Uterus (tissue), 4 donors: ENCODE measurements around the gene PLPP4. TPM values are rescaled to one million over a fixed set of nuclear protein-coding genes. Genes with fewer than 3 reads are reported as not detected.

Experiments
- DNase-seq, 2 donors: peaks; one replicate each; pipeline ENCODE4 v3.0.0-alpha.2; 2019 to 2020
- H3K27ac ChIP-seq, 2 donors: fragments of 200-600 bp; sonication (generic); 1 replicate in 1 of 2; 2 replicates in 1 of 2; pipeline ENCODE4 v1.5.1; 2016 to 2018
- H3K27me3 ChIP-seq, 2 donors: fragments of 200-600 bp; sonication (generic); one replicate each; pipeline ENCODE4 v1.5.1; 2018 to 2019; ENCODE audit warnings: control low read depth in 1 of 2
- H3K36me3 ChIP-seq, 2 donors: fragments of 200-600 bp; sonication (generic); one replicate each; pipeline ENCODE4 v1.5.1; 2019; ENCODE audit warnings: control low read depth in 1 of 2
- H3K4me1 ChIP-seq, 2 donors: fragments of 200-600 bp; sonication (generic); one replicate each; pipeline ENCODE4 v1.5.1; 2018 to 2019; ENCODE audit warnings: control low read depth in 1 of 2
- H3K4me3 ChIP-seq, 2 donors: fragments of 200-600 bp; sonication (generic); 1 replicate in 1 of 2; 2 replicates in 1 of 2; pipeline ENCODE4 v1.5.1; 2018 to 2019; ENCODE audit warnings: mild to moderate bottlenecking in 1 of 2
- H3K9me3 ChIP-seq, 2 donors: fragments of 200-600 bp; sonication (generic); one replicate each; pipeline ENCODE4 v1.5.1; 2019; ENCODE audit warnings: control low read depth in 1 of 2
- POLR2A ChIP-seq, 2 donors: fragments of 450-650 bp; IDR thresholded peaks; one replicate each; pipeline ENCODE4 v1.6.1; 2016; ENCODE audit warnings: antibody characterized with exemption in 2 of 2, mild to moderate bottlenecking in 1 of 2, moderate library complexity in 1 of 2
- intact Hi-C: fragments of 100-400 bp; cut with DNase I; formaldehyde crosslinking; loops from one replicate; pipeline ENCODE4 v1.15.1; 2023; ENCODE audit warnings: low total_unique reads
- total RNA-seq, 4 donors: library from RNA; depleted of rRNA in 3 of 4; stranded (reverse); fragments of >200 nt in 3 of 4; gene quantifications; one replicate each; pipeline versions ENCODE4 v1.1.0 to v1.2.4, GENCODE V29; 2014 to 2023
- TF ChIP-seq, protein P1 (sequence below), 4 experiments: fragments of 200-600 bp in 2 of 4; fragments of 450-650 bp in 2 of 4; sonication (generic) in 2 of 4; IDR thresholded peaks; one replicate each; pipeline ENCODE4 v1.5.1; 2016 to 2019; ENCODE audit warnings: antibody characterized with exemption in 4 of 4, mild to moderate bottlenecking in 2 of 4, moderate library complexity in 1 of 4
- donor health status: DM: yes; HTN: yes; CAD: no.

Gene PLPP4
- total RNA-seq, 4 donors from 2014 or later, result 0.55 TPM; not detected in 3

DNA sequence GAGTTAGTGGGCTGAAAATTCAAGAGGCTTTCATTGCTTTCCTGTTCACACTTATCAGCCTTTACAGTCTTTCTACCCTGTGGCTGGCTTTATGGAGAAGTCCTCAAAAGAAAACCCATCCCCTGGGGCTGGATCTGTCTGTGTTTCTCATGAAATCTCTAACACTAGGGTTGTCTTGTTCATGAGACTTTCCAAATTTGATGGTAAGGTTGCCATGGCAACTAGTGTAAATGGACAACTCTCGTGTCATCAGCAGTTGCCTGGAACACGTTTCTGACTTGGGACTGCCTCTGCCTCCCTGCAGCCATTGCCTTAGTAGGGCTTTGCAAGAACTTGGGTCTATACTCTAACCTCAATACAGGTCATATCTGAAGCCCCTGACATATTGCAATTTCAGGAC lies 35.8 kb upstream of the PLPP4 start:
- TF ChIP-seq POLR2A (IDR thresholded peaks at IDR 0.05), result no peak
- TF ChIP-seq, protein P1, sequence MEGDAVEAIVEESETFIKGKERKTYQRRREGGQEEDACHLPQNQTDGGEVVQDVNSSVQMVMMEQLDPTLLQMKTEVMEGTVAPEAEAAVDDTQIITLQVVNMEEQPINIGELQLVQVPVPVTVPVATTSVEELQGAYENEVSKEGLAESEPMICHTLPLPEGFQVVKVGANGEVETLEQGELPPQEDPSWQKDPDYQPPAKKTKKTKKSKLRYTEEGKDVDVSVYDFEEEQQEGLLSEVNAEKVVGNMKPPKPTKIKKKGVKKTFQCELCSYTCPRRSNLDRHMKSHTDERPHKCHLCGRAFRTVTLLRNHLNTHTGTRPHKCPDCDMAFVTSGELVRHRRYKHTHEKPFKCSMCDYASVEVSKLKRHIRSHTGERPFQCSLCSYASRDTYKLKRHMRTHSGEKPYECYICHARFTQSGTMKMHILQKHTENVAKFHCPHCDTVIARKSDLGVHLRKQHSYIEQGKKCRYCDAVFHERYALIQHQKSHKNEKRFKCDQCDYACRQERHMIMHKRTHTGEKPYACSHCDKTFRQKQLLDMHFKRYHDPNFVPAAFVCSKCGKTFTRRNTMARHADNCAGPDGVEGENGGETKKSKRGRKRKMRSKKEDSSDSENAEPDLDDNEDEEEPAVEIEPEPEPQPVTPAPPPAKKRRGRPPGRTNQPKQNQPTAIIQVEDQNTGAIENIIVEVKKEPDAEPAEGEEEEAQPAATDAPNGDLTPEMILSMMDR (IDR thresholded peaks at IDR 0.05), result no peak
- intact Hi-C loops, result no loop called here

DNA sequence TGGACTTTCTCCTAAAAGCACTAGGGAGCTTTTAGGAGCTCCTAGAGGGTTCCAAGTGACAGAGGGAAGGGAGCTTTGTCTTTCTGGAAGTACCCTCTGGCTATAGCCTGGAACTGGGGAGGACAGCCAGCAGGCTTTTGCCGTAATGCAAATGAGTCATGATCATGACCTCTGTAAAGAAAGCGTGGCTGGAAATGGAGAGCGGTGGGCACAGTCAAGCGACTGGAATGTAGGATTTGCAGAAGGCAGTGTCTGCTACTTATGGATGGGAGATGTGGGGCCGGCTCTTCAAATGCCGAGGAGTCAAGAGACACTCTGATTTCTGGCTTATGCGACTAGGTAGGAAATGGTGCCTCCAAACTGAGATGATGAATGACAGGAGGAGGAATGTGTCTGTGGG lies 34.6 kb upstream of the PLPP4 start:
- Histone ChIP-seq H3K27me3 (no peaks in the 10 kb centered on the region), H3K27ac (no peak overlapping the region), H3K4me3 (no peak overlapping the region), H3K36me3 (no peaks in the 10 kb centered on the region), H3K9me3 (no peaks in the 10 kb centered on the region), H3K4me1 (no peaks in the 10 kb centered on the region)
- DNase-seq, result no peak
- intact Hi-C loops, result no loop called here
- no peak for TF ChIP-seq POLR2A (IDR thresholded peaks at IDR 0.05)
- TF ChIP-seq, protein P1 (IDR thresholded peaks at IDR 0.05), result no peak

More for the DNA sequence above, 35.8 kb upstream of the PLPP4 start:
- H3K36me3 ChIP-seq, result no peaks in the 10 kb centered on the region
- H3K27ac ChIP-seq, result no peak overlapping the region
- no peak for DNase-seq
- no peaks in the 10 kb centered on the region for H3K9me3 ChIP-seq
- no peaks in the 10 kb centered on the region for H3K27me3 ChIP-seq
- H3K4me1 ChIP-seq, result no peaks in the 10 kb centered on the region
- no peak overlapping the region for H3K4me3 ChIP-seq

GRCh38 chr10:120423431-120424197 lies 33.4 kb upstream of the PLPP4 start:
- intact Hi-C loops, result no loop called here
- no peak overlapping the region for H3K27ac ChIP-seq
- no peaks in the 10 kb centered on the region for H3K9me3 ChIP-seq
- TF ChIP-seq POLR2A (IDR thresholded peaks at IDR 0.05), result no peak
- TF ChIP-seq, protein P1 (IDR thresholded peaks at IDR 0.05), result peak; percentile 18 to 38 (median 26)
- H3K27me3 ChIP-seq, result no peaks in the 10 kb centered on the region
- DNase-seq, result no peak
- no peaks in the 10 kb centered on the region for H3K36me3 ChIP-seq
- no peaks in the 10 kb centered on the region for H3K4me1 ChIP-seq
- no peak overlapping the region for H3K4me3 ChIP-seq

DNA sequence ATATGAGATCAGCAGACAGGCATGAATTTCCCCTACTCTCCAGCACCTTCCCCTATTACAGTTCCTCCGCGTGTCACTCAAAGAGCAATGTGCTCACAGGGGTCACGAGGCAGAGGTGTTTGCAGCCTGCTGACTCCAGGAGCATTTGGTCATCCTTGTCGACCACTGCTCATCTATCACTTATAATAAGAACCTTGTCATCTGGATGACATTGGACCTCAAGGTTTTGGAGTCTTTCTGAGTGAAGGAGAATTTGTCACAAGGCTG lies 32.9 kb upstream of the PLPP4 start:
- Histone ChIP-seq H3K4me1 (no peaks in the 10 kb centered on the region), H3K27me3 (no peaks in the 10 kb centered on the region), H3K27ac (no peak overlapping the region), H3K36me3 (no peaks in the 10 kb centered on the region), H3K4me3 (no peak overlapping the region), H3K9me3 (no peaks in the 10 kb centered on the region)
- TF ChIP-seq POLR2A (IDR thresholded peaks at IDR 0.05), result no peak
- TF ChIP-seq, protein P1 (IDR thresholded peaks at IDR 0.05), result no peak
- DNase-seq, result no peak
- intact Hi-C loops, result no loop called here

- no peaks in the 10 kb centered on the region for H3K27me3 ChIP-seq
- TF ChIP-seq POLR2A (IDR thresholded peaks at IDR 0.05), result no peak
- TF ChIP-seq, protein P1 (IDR thresholded peaks at IDR 0.05), result no peak
- H3K4me3 ChIP-seq, result no peak overlapping the region
- H3K9me3 ChIP-seq, result no peaks in the 10 kb centered on the region
- no peaks in the 10 kb centered on the region for H3K4me1 ChIP-seq
- intact Hi-C loops, result no loop called here
- DNase-seq, result no peak
- H3K27ac ChIP-seq, result no peak overlapping the region
- H3K36me3 ChIP-seq, result no peaks in the 10 kb centered on the region
Observed at GRCh38 chr10:120426306-120426705, 30.7 kb upstream of the PLPP4 start.
